ENCODE measurements around the gene FDX1. TPM values are rescaled to one million over a fixed set of nuclear protein-coding genes. Genes with fewer than 3 reads are reported as not detected.

FDX1 gene
- total RNA-seq, 1 experiment from 2014 or later = 9.9 TPM

GRCh38 chr11:110430267-110431050 is 711 bp downstream of the FDX1 start (continued):
- TF ChIP-seq JUN (CRISPR knock-in tag; IDR thresholded peaks at IDR 0.05) (no peak), MAX (CRISPR knock-in tag; IDR thresholded peaks at IDR 0.05) (no peak), AFF4 (CRISPR knock-in tag; IDR thresholded peaks at IDR 0.05; ENCODE audit: borderline replicate concordance) (no peak), MLX (CRISPR knock-in tag; IDR thresholded peaks at IDR 0.05) (no peak), E2F5 (CRISPR knock-in tag; IDR thresholded peaks at IDR 0.05) (no peak), ZNF416 (CRISPR knock-in tag; IDR thresholded peaks at IDR 0.05) (no peak), NFE2L1 (CRISPR knock-in tag; IDR thresholded peaks at IDR 0.05) (no peak), ZNF532 (CRISPR knock-in tag; IDR thresholded peaks at IDR 0.05; ENCODE audit: borderline replicate concordance) (no peak), ZNF281 (CRISPR knock-in tag; IDR thresholded peaks at IDR 0.05) (no peak), SMAD4 (CRISPR knock-in tag; IDR thresholded peaks at IDR 0.05) (no peak), FOXP1 (CRISPR knock-in tag; IDR thresholded peaks at IDR 0.05; ENCODE audit: borderline replicate concordance) (no peak), ZNF423 (CRISPR knock-in tag; IDR thresholded peaks at IDR 0.05) (no peak), ATF2 (CRISPR knock-in tag; IDR thresholded peaks at IDR 0.05; ENCODE audit: borderline replicate concordance, low read depth) (no peak), AR (CRISPR knock-in tag; IDR thresholded peaks at IDR 0.05) (no peak), ZBTB21 (CRISPR knock-in tag; IDR thresholded peaks at IDR 0.05; ENCODE audit: borderline replicate concordance) (no peak), RORB (CRISPR knock-in tag; IDR thresholded peaks at IDR 0.05) (no peak), GABPB1 (CRISPR knock-in tag; IDR thresholded peaks at IDR 0.05) (peak; percentile 35; the same call in 1 of the 2 replicates), FOXJ3 (CRISPR knock-in tag; IDR thresholded peaks at IDR 0.05; ENCODE audit: borderline replicate concordance) (no peak), TEAD4 (CRISPR knock-in tag; IDR thresholded peaks at IDR 0.05) (no peak), ZNF671 (CRISPR knock-in tag; IDR thresholded peaks at IDR 0.05) (no peak), JAZF1 (CRISPR knock-in tag; IDR thresholded peaks at IDR 0.05) (no peak), ETV6 (CRISPR knock-in tag; IDR thresholded peaks at IDR 0.05) (no peak)

All from WTC11 (cell line).